Heart left ventricle (tissue), 16 donors: Measurements from ENCODE around the gene MAGI2. TPM values are rescaled to one million over a fixed set of nuclear protein-coding genes. Genes with fewer than 3 reads are reported as not detected.

Experiments used
- ATAC-seq, 4 donors: fragments of 200-7000 bp; cut with Tn5 transposase; one replicate each; pipeline ENCODE4 v1.9.1; 2020 to 2022; ENCODE audit warnings: moderate library complexity in 4 of 4, mild to moderate bottlenecking in 3 of 4, moderate number of reproducible peaks in 1 of 4
- DNase-seq, 5 donors: peaks; one replicate each; pipeline ENCODE4 v3.0.0-alpha.2; 2020
- H3K27ac ChIP-seq, 12 donors: fragments of 200-600 bp; sonication (generic) in 4 of 12; one replicate each; pipeline versions ENCODE4 v1.5.0 to v1.8.0; 2016 to 2022; ENCODE audit warnings: mild to moderate bottlenecking in 2 of 12
- H3K27me3 ChIP-seq, 9 donors: fragments of 200-600 bp; sonication (generic) in 2 of 9; one replicate each; pipeline versions ENCODE4 v1.5.1 to v1.8.0; 2016 to 2022; ENCODE audit warnings: mild to moderate bottlenecking in 3 of 9
- H3K36me3 ChIP-seq, 9 donors: fragments of 200-600 bp; sonication (generic) in 2 of 9; one replicate each; pipeline versions ENCODE4 v1.5.0 to v1.8.0; 2018 to 2022; ENCODE audit warnings: mild to moderate bottlenecking in 2 of 9
- H3K4me1 ChIP-seq, 12 donors: fragments of 200-600 bp; sonication (generic) in 4 of 12; one replicate each; pipeline versions ENCODE4 v1.5.0 to v1.8.0; 2016 to 2022; ENCODE audit warnings: mild to moderate bottlenecking in 3 of 12
- H3K4me3 ChIP-seq, 12 donors: fragments of 200-600 bp; sonication (generic) in 4 of 12; one replicate each; pipeline versions ENCODE4 v1.5.0 to v1.8.0; 2017 to 2022; ENCODE audit warnings: mild to moderate bottlenecking in 9 of 12, moderate library complexity in 4 of 12
- H3K9me3 ChIP-seq, 12 donors: fragments of 200-600 bp; sonication (generic) in 4 of 12; one replicate each; pipeline versions ENCODE4 v1.5.0 to v1.8.0; 2016 to 2022; ENCODE audit warnings: mild to moderate bottlenecking in 1 of 12
- CTCF ChIP-seq, 12 donors: fragments of 200-600 bp; sonication (generic) in 4 of 12; IDR thresholded peaks; one replicate each; pipeline versions ENCODE4 v1.5.0 to v1.8.0; 2018 to 2022; ENCODE audit warnings: antibody characterized with exemption in 12 of 12, mild to moderate bottlenecking in 5 of 12
- POLR2A ChIP-seq, 2 donors: fragments of 450-650 bp; IDR thresholded peaks; one replicate each; pipeline ENCODE4 v1.6.1; 2017; ENCODE audit warnings: antibody characterized with exemption in 2 of 2, mild to moderate bottlenecking in 2 of 2, moderate library complexity in 2 of 2
- WGBS, 4 donors: extraction: QIAGEN DNeasy Blood & Tissue Kit in 2 of 4; methylation state at CpG; one replicate each; pipeline versions ENCODE4 v1.1.5 to v1.1.7; 2013 to 2018; 5-methylcytosine and 5-hydroxymethylcytosine counted together
- intact Hi-C, 10 donors: fragments of 100-400 bp; cut with DNase I; formaldehyde crosslinking; loops; one replicate each; pipeline versions ENCODE4 v1.11.1 to v1.14.2; 2022
- polyA plus RNA-seq, 2 donors: library from polyadenylated mRNA; stranded (reverse); fragments of 200-250 nt; gene quantifications; one replicate each; pipeline ENCODE4 v1.2.3, GENCODE V29; 2013
- total RNA-seq, 9 donors: library from RNA; depleted of rRNA in 2 of 9; stranded (reverse); fragments of >200 nt in 2 of 9; fragmentation: NEBNext Ultra II Directional in 3 of 9; extraction: Animal tissue kit (Norgen Biotek cat#: 25700) in 3 of 9; gene quantifications; one replicate each; pipeline versions ENCODE4 v1.1.0 to v1.2.4, GENCODE V29; 2016 to 2023
- donor health status: ischemic (EF 13 %, LVEDD 7.1; RV severe dilation, severe dysfunction).
- donor health status: healthy with polysubstance abuse.
- donor health status: DM: no; HTN: yes; CAD: no.
- donor health status: DM: no; HTN: no; CAD: no.
- donor health status: ischemic (EF 25% LVEDD 6.9; RV normal size, moderate dysfunction).
- donor health status: ischemic (EF 25% LVEDD 5.7; RV mildly dilated, moderate dysfunction).
- donor health status: healthy.
- donor health status: DM: yes; HTN: yes; CAD: no.
- donor health status: ischemic (EF 35%, LVEDD 5.7; RV mildly dilated, moderate dysfunction).
- donor health status: nonischemic (EF 11% LVEDD 7.7; RV severe dilation, severe dysfunction).
- donor health status: DM: yes; HTN: yes; CAD: no.
- donor health status: PGD.
- donor health status: ischemic (EF 29% LVEDD 5.4; RV normal size, mild dysfunction).
- donor health status: nonischemic (EF 23%, LVEDD 6.1; RV moderate dilation, normal function).

MAGI2 gene
- total and polyA plus RNA-seq, 11 donors: 1.1 to 6.8 (median 3.8) TPM

- intact Hi-C loops: no loop called here
- Histone ChIP-seq H3K4me3 (no peak overlapping the region), H3K36me3 (no peaks in the 10 kb centered on the region), H3K4me1 (no peaks in the 10 kb centered on the region), H3K9me3 (no peaks in the 10 kb centered on the region), H3K27me3 (no peaks in the 10 kb centered on the region), H3K27ac (no peak overlapping the region)
- TF ChIP-seq CTCF (IDR thresholded peaks at IDR 0.05): no peak
- WGBS, 4 donors: 14 to 34% (median 29%) methylated on average over 1 of the region's 1 CpG
- no peak for DNase-seq
- no peak for ATAC-seq
Measured at GRCh38 chr7:78736548-78736947, 716.9 kb downstream of the MAGI2 start.

- intact Hi-C loops: no loop called here
- WGBS, 4 donors: 81 to 87% (median 84%) methylated on average over 6 of the region's 6 CpGs
- no peaks in the 10 kb centered on the region for H3K4me1 ChIP-seq
- DNase-seq (no peak), ATAC-seq (no peak)
- no peaks in the 10 kb centered on the region for H3K36me3 ChIP-seq
- no peaks in the 10 kb centered on the region for H3K27me3 ChIP-seq
- TF ChIP-seq POLR2A (IDR thresholded peaks at IDR 0.05) (no peak), CTCF (IDR thresholded peaks at IDR 0.05) (no peak)
- H3K9me3 ChIP-seq: no peaks in the 10 kb centered on the region
- H3K27ac ChIP-seq: no peak overlapping the region
- H3K4me3 ChIP-seq: no peak overlapping the region
Measured at GRCh38 chr7:78734626-78735025, 718.8 kb downstream of the MAGI2 start.

GRCh38 chr7:78720066-78720465 is 733.4 kb downstream of the MAGI2 start:
- no peak overlapping the region for H3K27ac ChIP-seq
- intact Hi-C loops: no loop called here
- peaks cover 0 to 11% (median 0%) of the 10 kb centered on the region in 12 donors for H3K4me1 ChIP-seq
- DNase-seq: no peak
- TF ChIP-seq POLR2A (IDR thresholded peaks at IDR 0.05): no peak
- no peak for TF ChIP-seq CTCF (IDR thresholded peaks at IDR 0.05)
- H3K9me3 ChIP-seq: peaks cover 0 to 2% (median 0%) of the 10 kb centered on the region in 12 donors
- no peaks in the 10 kb centered on the region for H3K36me3 ChIP-seq
- peak; percentile 87 to 92 (median 90) for ATAC-seq
- no peaks in the 10 kb centered on the region for H3K27me3 ChIP-seq
- H3K4me3 ChIP-seq: no peak overlapping the region

GRCh38 chr7:78718212-78718611 is 735.3 kb downstream of the MAGI2 start:
- ATAC-seq (peak in 3 of 4 donors; percentile 78 to 85 (median 83)), DNase-seq (peak; percentile 10 to 34 (median 21))
- H3K27ac ChIP-seq: no peak overlapping the region

More at GRCh38 chr7:78718212-78718611, 735.3 kb downstream of the MAGI2 start:
- intact Hi-C loops: no loop called here
- peaks cover 0 to 11% (median 0%) of the 10 kb centered on the region in 12 donors for H3K4me1 ChIP-seq
- H3K4me3 ChIP-seq: no peak overlapping the region
- TF ChIP-seq CTCF (IDR thresholded peaks at IDR 0.05) (no peak), POLR2A (IDR thresholded peaks at IDR 0.05) (no peak)
- H3K36me3 ChIP-seq: no peaks in the 10 kb centered on the region
- 53 to 67% (median 58%) methylated on average over 5 of the region's 5 CpGs for WGBS, 4 donors
- no peaks in the 10 kb centered on the region for H3K27me3 ChIP-seq
- no peaks in the 10 kb centered on the region for H3K9me3 ChIP-seq
